ENCODE data around the gene NFATC1.

NFATC1 gene

GRCh38 chr18:79537758-79538157 lies 142.0 kb downstream of the NFATC1 start:
- no peak for DNase-seq (ENCODE audit: low read depth)

- DNase-seq (ENCODE audit: low read depth): no peak
Measured at GRCh38 chr18:79538635-79539034, 142.9 kb downstream of the NFATC1 start.

- no peak for DNase-seq (ENCODE audit: low read depth)
Measured at GRCh38 chr18:79540161-79540903, 144.6 kb downstream of the NFATC1 start.

DNA sequence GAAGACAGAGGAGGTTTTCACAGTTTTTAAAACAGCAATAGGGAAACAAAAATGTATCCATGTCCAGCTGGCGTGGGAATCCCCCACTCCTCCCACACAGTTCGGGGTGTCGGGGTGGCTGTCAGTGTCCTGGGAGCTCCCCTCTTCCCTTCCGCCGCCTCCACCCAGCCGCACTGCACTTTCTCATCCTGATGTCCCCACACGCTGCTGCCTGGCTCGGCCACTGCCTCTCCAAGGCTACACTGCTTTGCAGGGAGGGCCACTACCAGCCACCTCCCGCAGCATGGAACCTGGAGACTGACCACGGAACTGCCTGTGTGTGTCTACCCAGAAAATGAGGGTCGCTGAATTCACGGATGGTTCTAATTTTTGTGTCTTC lies 145.2 kb downstream of the NFATC1 start:
- no peak for DNase-seq (ENCODE audit: low read depth)

DNA sequence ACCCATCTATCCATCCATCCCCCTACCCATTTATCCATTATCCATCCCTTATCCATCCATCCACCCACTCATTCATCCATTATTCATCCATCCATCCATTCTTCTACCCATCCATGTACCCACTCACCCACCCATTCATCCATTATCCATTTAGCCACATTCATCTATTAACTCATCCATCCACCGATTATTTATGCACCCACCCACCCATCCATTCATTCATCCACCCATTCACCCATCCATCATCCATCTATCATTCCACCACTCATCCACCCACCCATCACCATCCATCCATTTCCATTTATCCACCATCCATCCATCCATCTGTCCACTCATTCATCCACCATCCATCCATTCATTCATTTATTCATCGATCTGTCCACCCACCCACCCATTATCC lies 146.5 kb downstream of the NFATC1 start:
- DNase-seq (ENCODE audit: low read depth): no peak

- no peak for DNase-seq (ENCODE audit: low read depth)
Measured at GRCh38 chr18:79542876-79543750, 147.4 kb downstream of the NFATC1 start.

GRCh38 chr18:79543861-79544385 lies 148.2 kb downstream of the NFATC1 start:
- DNase-seq (ENCODE audit: low read depth): no peak

GRCh38 chr18:79544386-79544963 lies 148.7 kb downstream of the NFATC1 start:
- no peak for DNase-seq (ENCODE audit: low read depth)

- no peak for DNase-seq (ENCODE audit: low read depth)
Measured at GRCh38 chr18:79545255-79545654, 149.5 kb downstream of the NFATC1 start.

DNA sequence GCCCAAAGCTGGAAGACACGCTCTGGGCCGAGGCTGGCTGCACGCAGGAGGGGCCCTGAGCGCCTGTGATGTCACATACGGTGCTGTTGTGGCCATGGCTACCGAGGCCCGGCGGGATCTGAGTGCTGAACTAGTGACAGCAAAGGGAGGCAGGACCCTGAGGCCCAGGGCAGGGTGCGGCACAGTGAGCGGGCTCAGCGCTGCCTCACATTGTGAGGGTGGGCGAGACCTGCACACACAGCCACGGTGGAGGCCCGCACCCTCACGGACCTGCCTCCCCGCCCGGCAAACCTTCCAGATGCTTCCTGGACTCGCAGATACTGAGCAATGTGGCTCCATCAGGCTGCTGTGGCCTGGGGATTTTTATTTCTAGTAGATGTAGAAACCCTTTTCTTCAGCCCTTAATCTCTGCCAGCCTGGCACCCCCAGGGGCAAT lies 150.0 kb downstream of the NFATC1 start:
- DNase-seq (ENCODE audit: low read depth): no peak

DNA sequence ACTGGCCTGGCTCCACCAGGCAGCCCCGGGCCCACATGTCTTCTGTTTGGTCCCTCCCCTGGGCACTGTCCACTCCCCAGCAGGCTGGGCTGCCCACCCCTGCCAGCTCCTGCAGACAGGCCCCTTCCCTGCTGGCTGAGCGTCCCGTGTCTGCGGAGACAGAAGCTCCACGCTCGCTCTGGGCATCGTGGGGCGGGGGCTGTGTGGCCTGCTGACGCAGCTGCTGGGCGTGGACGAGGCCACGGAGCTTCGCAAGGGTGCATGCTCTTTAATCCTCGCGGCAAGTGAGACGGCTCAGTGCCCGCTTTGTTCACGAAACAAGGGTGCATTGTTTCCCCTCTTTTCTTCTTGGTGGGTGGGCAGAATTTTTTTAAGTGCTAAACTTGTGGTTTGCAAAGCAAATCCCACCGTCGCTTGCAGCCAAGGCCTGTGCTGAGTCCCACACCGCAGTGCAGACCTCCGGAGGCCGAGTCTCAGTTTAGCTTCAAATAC lies 151.1 kb downstream of the NFATC1 start:
- no peak for DNase-seq (ENCODE audit: low read depth)

DNA sequence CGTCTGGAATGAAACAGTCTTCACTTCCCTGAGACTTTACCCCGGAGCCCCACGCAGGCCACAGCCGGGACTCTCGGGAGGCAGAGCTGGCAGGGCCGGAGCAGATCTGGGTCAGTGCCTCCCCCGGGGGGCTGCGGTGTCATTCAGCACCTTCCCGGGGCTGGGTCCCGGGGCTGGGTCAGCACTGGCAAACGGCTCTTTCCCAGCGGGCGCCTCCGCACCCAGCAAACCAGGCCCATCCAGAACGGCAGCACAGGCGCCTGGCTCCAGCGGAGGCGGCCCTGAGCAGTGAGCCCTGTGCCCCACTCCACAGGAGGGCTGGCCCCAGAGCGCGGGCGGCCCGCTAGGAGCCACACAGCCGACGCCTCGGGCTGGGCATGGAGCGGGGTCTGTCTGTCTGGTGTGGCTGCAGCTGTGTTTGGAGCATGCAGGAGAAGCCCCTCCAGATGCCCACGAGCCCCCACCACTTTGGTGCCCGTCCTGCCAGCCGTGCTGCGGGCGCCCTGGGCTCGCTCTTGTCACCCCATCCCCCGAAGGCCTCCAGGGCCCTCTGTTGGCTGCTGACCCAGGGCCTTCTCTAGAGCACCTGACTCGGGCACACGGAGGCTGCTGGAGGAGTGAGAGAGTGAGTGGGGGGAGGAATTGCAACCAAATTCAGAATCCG lies 151.8 kb downstream of the NFATC1 start:
- DNase-seq (ENCODE audit: low read depth): no peak

DNA sequence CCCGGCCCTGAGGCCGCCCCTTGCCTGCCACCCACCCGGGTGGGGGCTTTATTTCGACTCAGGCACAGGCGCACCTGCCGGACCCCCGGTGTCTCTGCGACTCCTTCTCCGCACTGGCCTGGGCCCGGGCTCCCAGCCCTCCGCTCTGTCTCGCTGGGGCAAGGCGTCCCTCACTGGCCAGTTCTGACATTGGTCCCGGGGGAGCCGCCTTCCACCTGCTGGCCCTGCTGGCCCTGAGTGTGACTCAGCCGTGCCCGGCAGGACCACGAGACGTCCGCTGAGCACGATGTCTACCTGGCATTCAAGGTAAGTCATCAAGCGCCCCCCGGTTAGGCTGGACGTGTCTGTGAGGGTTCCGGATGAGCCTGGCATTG lies 152.3 kb downstream of the NFATC1 start:
- DNase-seq (ENCODE audit: low read depth): no peak

DNA sequence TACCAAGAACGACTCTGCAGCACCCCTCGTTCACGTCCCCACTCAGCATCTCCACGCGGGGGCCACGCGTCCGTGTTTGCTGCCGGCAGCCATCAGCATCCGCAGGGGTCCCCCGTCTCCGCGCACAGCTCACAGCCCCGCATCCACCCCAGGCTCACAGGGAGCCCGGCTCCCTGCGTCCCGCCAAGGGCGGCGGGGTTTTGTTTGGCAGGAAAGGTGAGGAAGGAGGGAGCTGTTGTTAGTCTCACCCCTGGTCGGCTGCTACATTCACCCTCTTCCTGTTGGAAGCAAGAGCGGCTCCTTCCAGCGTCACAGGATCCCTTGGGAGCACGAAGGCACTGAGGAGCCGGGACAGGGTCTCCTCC lies 152.9 kb downstream of the NFATC1 start:
- no peak for DNase-seq (ENCODE audit: low read depth)

GRCh38 chr18:79548986-79549637 lies 153.4 kb downstream of the NFATC1 start:
- no peak for DNase-seq (ENCODE audit: low read depth)

GRCh38 chr18:79549638-79550000 lies 153.9 kb downstream of the NFATC1 start:
- DNase-seq (ENCODE audit: low read depth): no peak

DNA sequence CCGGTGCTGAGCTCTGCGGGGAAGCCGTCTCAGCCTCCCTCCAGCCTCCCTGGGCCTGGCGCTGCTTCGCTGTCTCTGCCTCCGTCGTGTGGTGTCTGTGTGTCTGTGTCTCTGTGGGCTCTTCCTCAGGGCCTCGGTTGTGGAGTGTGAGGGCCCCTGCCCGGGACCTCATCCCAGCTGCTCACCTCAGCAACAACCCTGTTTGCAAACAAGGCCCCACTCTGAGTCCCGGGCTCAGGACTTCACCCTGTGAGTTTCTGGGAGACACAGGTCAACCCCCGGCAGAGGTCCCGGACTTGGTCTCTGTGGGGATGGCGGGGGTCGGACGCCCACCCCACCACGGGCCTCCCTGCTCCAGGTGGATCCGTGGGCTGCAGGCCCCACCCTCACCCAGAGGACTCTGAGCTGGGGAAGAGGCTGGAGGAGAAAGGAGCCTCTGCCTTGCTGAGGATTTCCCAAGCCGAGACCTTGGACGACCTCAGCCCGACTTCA lies 156.5 kb downstream of the NFATC1 start:
- no peak for DNase-seq (ENCODE audit: low read depth)

- no peak for DNase-seq (ENCODE audit: low read depth)
Measured at GRCh38 chr18:79552696-79553095, 157.0 kb downstream of the NFATC1 start.

DNA sequence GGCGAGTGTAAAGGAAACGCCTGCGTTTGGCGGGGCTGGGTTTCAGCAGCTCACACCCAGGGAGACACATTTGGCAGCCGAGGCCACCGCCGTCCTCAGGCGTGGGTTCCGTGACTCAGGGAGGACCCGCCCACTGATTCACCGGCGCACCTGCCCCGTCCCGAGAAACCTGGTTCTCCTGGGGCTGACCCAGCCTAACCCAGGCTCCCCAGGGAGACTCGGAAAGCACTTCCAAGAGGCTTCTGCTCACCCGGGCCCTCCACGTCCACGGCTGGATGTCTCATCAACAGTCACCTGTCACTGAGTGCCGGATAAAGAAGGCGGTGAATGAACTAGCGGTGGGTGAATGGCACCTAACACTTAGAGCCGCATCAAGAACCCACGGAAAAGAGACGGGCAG lies 157.4 kb downstream of the NFATC1 start:
- no peak for DNase-seq (ENCODE audit: low read depth)

DNA sequence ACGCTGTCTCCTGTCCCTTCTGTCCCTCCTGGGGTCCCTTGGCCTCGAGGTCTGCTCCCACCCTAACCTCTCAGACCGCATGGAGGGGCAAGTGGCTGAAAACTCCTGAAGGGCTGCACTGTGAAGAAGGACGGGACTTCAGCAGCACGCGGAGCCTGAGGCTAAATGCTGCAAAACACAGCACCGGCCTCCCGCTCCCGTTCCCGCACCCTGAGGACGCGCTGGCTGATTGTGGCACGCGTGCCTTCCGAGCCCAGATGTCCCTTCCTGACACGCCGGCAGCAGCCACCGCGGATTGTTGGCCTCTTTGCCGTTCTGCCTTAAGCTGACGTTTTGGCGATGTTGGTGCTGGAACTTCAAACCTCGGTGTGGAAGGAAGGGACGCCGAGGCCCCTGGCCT lies 158.0 kb downstream of the NFATC1 start:
- no peak for DNase-seq (ENCODE audit: low read depth)

- no peak for DNase-seq (ENCODE audit: low read depth)
Measured at GRCh38 chr18:79554321-79554720, 158.6 kb downstream of the NFATC1 start.

All from stimulated activated CD8-positive, alpha-beta memory T cell treated with anti-CD3 and anti-CD28 coated beads, Interleukin-7, amount 100 ng/mL, for 24 hours (primary cell).